Measurements from ENCODE around the gene ZNF700.

Gene ZNF700

DNA sequence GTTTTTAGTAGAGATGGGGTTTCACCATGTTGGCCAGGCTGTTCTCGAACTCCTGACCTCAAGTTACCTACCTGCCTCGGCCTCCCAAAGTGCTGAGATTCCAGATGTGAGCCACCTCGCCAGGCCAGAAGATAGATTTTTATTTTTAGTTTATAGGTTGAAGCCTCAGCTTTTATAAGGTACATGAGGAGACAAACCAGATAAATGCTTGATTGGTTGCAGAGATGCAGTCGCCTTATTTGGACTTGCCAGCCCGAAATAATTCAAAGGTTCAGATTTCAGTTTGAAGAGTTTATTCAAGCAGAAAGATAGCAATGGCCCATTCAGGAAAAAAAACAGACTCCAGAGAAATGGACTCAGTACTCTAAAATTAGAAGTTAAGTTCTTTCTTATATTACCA lies 34.3 kb upstream of the ZNF700 start:
- Histone ChIP-seq H2AFZ (ENCODE audit: low read depth, low read length) (no peak overlapping the region), H3K36me3 (ENCODE audit: control insufficient read depth in 1 of 2, insufficient read depth in 2 of 2, low read depth in 1 of 2, low read length in 2 of 2) (peaks cover 0 to 34% of the 10 kb centered on the region in 2 experiments), H3K79me1 (replicated peaks; ENCODE audit: low read length, poor library complexity, severe bottlenecking) (peaks cover 29% of the 10 kb centered on the region), H3K9ac (ENCODE audit: low read length) (no peak overlapping the region), H3K27ac (ENCODE audit: low read length, poor library complexity, severe bottlenecking) (no peak overlapping the region), H2BK12ac (ENCODE audit: low read length in 2 of 2) (no peak overlapping the region), H3K4me3 (ENCODE audit: insufficient read depth in 1 of 2, low read depth in 1 of 2, low read length in 2 of 2) (no peak overlapping the region), H3K18ac (ENCODE audit: low read depth in 1 of 2, low read length in 2 of 2) (no peak overlapping the region), H4K91ac (ENCODE audit: low read length) (no peak overlapping the region), H2BK120ac (ENCODE audit: low read depth, low read length) (no peak overlapping the region), H2AK5ac (ENCODE audit: low read length, severe bottlenecking) (no peak overlapping the region), H3K27me3 (ENCODE audit: control insufficient read depth in 1 of 2, insufficient read depth in 1 of 2, low read length in 2 of 2) (no peaks in the 10 kb centered on the region), H2BK5ac (ENCODE audit: low read depth, low read length, poor library complexity, severe bottlenecking) (no peak overlapping the region), H3K9me3 (ENCODE audit: control insufficient read depth, low read length) (no peaks in the 10 kb centered on the region), H2BK15ac (ENCODE audit: low read depth, poor library complexity, severe bottlenecking) (no peak overlapping the region), H3K4me1 (ENCODE audit: control insufficient read depth, insufficient read depth, low read depth, low read length) (peaks cover 3% of the 10 kb centered on the region), H3K23ac (ENCODE audit: low read length in 2 of 2) (no peak overlapping the region), H3K14ac (ENCODE audit: low read length in 2 of 2) (no peak overlapping the region), H3K4me2 (ENCODE audit: low read length, poor library complexity, severe bottlenecking) (no peak overlapping the region), H4K8ac (ENCODE audit: low read length) (no peak overlapping the region), H3K4ac (ENCODE audit: low read depth in 1 of 2, low read length in 2 of 2) (no peak overlapping the region)
- no peak for DNase-seq
- 96% methylated on average over 5 of the region's 5 CpGs for WGBS

GRCh38 chr19:11894851-11895250 lies 30.1 kb upstream of the ZNF700 start:
- Histone ChIP-seq H3K79me1 (replicated peaks; ENCODE audit: low read length, poor library complexity, severe bottlenecking) (peaks cover 33% of the 10 kb centered on the region), H2AK5ac (ENCODE audit: low read length, severe bottlenecking) (no peak overlapping the region), H4K8ac (ENCODE audit: low read length) (no peak overlapping the region), H2BK12ac (ENCODE audit: low read length in 2 of 2) (no peak overlapping the region), H3K23ac (ENCODE audit: low read length in 2 of 2) (no peak overlapping the region), H3K27ac (ENCODE audit: low read length, poor library complexity, severe bottlenecking) (no peak overlapping the region), H3K4me1 (ENCODE audit: control insufficient read depth, insufficient read depth, low read depth, low read length) (no peaks in the 10 kb centered on the region), H3K14ac (ENCODE audit: low read length in 2 of 2) (no peak overlapping the region), H2AFZ (ENCODE audit: low read depth, low read length) (no peak overlapping the region), H3K4ac (ENCODE audit: low read depth in 1 of 2, low read length in 2 of 2) (no peak overlapping the region), H3K9ac (ENCODE audit: low read length) (no peak overlapping the region), H3K4me3 (ENCODE audit: insufficient read depth in 1 of 2, low read depth in 1 of 2, low read length in 2 of 2) (no peak overlapping the region), H4K91ac (ENCODE audit: low read length) (no peak overlapping the region), H3K27me3 (ENCODE audit: control insufficient read depth in 1 of 2, insufficient read depth in 1 of 2, low read length in 2 of 2) (no peaks in the 10 kb centered on the region), H2BK120ac (ENCODE audit: low read depth, low read length) (no peak overlapping the region), H2BK5ac (ENCODE audit: low read depth, low read length, poor library complexity, severe bottlenecking) (no peak overlapping the region), H3K36me3 (ENCODE audit: control insufficient read depth in 1 of 2, insufficient read depth in 2 of 2, low read depth in 1 of 2, low read length in 2 of 2) (peaks cover 0 to 44% of the 10 kb centered on the region in 2 experiments), H2BK15ac (ENCODE audit: low read depth, poor library complexity, severe bottlenecking) (no peak overlapping the region), H3K9me3 (ENCODE audit: control insufficient read depth, low read length) (no peaks in the 10 kb centered on the region), H3K18ac (ENCODE audit: low read depth in 1 of 2, low read length in 2 of 2) (no peak overlapping the region), H3K4me2 (ENCODE audit: low read length, poor library complexity, severe bottlenecking) (no peak overlapping the region)
- DNase-seq = no peak
- WGBS = 96% methylated on average over 6 of the region's 6 CpGs

DNA sequence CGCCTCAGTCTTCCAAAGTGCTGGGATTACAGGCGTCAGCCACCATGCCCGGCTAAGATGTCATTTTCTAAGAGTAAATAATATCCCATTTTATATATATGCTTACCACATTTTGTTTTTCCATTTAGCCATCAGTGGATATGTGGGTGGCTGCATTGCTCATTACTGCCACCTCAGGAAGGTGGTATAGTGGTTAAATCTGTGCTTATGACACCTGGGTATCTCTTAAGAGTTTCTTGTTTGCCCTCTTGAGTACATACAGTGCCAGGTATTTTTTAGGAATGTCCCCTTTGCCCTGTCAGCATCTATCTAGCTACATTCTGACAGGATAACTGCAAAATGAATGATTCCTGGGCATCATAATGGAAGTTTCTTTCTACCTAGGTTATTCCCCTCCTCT lies 22.7 kb upstream of the ZNF700 start:
- Histone ChIP-seq H2BK120ac (ENCODE audit: low read depth, low read length) (no peak overlapping the region), H3K27ac (ENCODE audit: low read length, poor library complexity, severe bottlenecking) (no peak overlapping the region), H3K9ac (ENCODE audit: low read length) (no peak overlapping the region), H2AK5ac (ENCODE audit: low read length, severe bottlenecking) (no peak overlapping the region), H3K4ac (ENCODE audit: low read depth in 1 of 2, low read length in 2 of 2) (no peak overlapping the region), H2BK15ac (ENCODE audit: low read depth, poor library complexity, severe bottlenecking) (no peak overlapping the region), H3K27me3 (ENCODE audit: control insufficient read depth in 1 of 2, insufficient read depth in 1 of 2, low read length in 2 of 2) (no peaks in the 10 kb centered on the region), H3K4me2 (ENCODE audit: low read length, poor library complexity, severe bottlenecking) (no peak overlapping the region), H3K36me3 (ENCODE audit: control insufficient read depth in 1 of 2, insufficient read depth in 2 of 2, low read depth in 1 of 2, low read length in 2 of 2) (peaks cover 21 to 45% of the 10 kb centered on the region in 2 experiments), H4K8ac (ENCODE audit: low read length) (no peak overlapping the region), H2AFZ (ENCODE audit: low read depth, low read length) (no peak overlapping the region), H3K18ac (ENCODE audit: low read depth in 1 of 2, low read length in 2 of 2) (no peak overlapping the region), H3K23ac (ENCODE audit: low read length in 2 of 2) (no peak overlapping the region), H3K4me3 (ENCODE audit: insufficient read depth in 1 of 2, low read depth in 1 of 2, low read length in 2 of 2) (no peak overlapping the region), H2BK5ac (ENCODE audit: low read depth, low read length, poor library complexity, severe bottlenecking) (no peak overlapping the region), H3K9me3 (ENCODE audit: control insufficient read depth, low read length) (peaks cover 41% of the 10 kb centered on the region), H4K91ac (ENCODE audit: low read length) (no peak overlapping the region), H3K4me1 (ENCODE audit: control insufficient read depth, insufficient read depth, low read depth, low read length) (no peaks in the 10 kb centered on the region), H3K14ac (ENCODE audit: low read length in 2 of 2) (no peak overlapping the region), H2BK12ac (ENCODE audit: low read length in 2 of 2) (no peak overlapping the region), H3K79me1 (replicated peaks; ENCODE audit: low read length, poor library complexity, severe bottlenecking) (peaks cover 26% of the 10 kb centered on the region)
- DNase-seq = no peak
- 89% methylated on average over 1 of the region's 3 CpGs for WGBS

- no peak overlapping the region for H2BK15ac ChIP-seq (ENCODE audit: low read depth, poor library complexity, severe bottlenecking)
- no peaks in the 10 kb centered on the region for H3K27me3 ChIP-seq (ENCODE audit: control insufficient read depth in 1 of 2, insufficient read depth in 1 of 2, low read length in 2 of 2)
- no peak overlapping the region for H3K18ac ChIP-seq (ENCODE audit: low read depth in 1 of 2, low read length in 2 of 2)
- H2BK5ac ChIP-seq (ENCODE audit: low read depth, low read length, poor library complexity, severe bottlenecking) = no peak overlapping the region
- H4K91ac ChIP-seq (ENCODE audit: low read length) = no peak overlapping the region
- DNase-seq = no peak
- H2BK120ac ChIP-seq (ENCODE audit: low read depth, low read length) = no peak overlapping the region
- no peak overlapping the region for H4K8ac ChIP-seq (ENCODE audit: low read length)
- H3K36me3 ChIP-seq (ENCODE audit: control insufficient read depth in 1 of 2, insufficient read depth in 2 of 2, low read depth in 1 of 2, low read length in 2 of 2) = peaks cover 21 to 33% of the 10 kb centered on the region in 2 experiments
- no peak overlapping the region for H3K4ac ChIP-seq (ENCODE audit: low read depth in 1 of 2, low read length in 2 of 2)
- H3K14ac ChIP-seq (ENCODE audit: low read length in 2 of 2) = no peak overlapping the region
- peaks cover 37% of the 10 kb centered on the region for H3K9me3 ChIP-seq (ENCODE audit: control insufficient read depth, low read length)
- H2BK12ac ChIP-seq (ENCODE audit: low read length in 2 of 2) = no peak overlapping the region
- H3K9ac ChIP-seq (ENCODE audit: low read length) = no peak overlapping the region
- 97% methylated on average over 3 of the region's 3 CpGs for WGBS
- H3K4me3 ChIP-seq (ENCODE audit: insufficient read depth in 1 of 2, low read depth in 1 of 2, low read length in 2 of 2) = peak overlapping the region in 1 of 2 experiments; percentile 59
- H2AFZ ChIP-seq (ENCODE audit: low read depth, low read length) = no peak overlapping the region
- H3K23ac ChIP-seq (ENCODE audit: low read length in 2 of 2) = no peak overlapping the region
- no peaks in the 10 kb centered on the region for H3K4me1 ChIP-seq (ENCODE audit: control insufficient read depth, insufficient read depth, low read depth, low read length)
- no peak overlapping the region for H2AK5ac ChIP-seq (ENCODE audit: low read length, severe bottlenecking)
- H3K27ac ChIP-seq (ENCODE audit: low read length, poor library complexity, severe bottlenecking) = no peak overlapping the region
- peaks cover 19% of the 10 kb centered on the region for H3K79me1 ChIP-seq (replicated peaks; ENCODE audit: low read length, poor library complexity, severe bottlenecking)
- no peak overlapping the region for H3K4me2 ChIP-seq (ENCODE audit: low read length, poor library complexity, severe bottlenecking)
These were observed 19.0 kb upstream of the ZNF700 start for GRCh38 chr19:11905928-11906327.
